ENCODE data around the gene HSD17B12.

DNA sequence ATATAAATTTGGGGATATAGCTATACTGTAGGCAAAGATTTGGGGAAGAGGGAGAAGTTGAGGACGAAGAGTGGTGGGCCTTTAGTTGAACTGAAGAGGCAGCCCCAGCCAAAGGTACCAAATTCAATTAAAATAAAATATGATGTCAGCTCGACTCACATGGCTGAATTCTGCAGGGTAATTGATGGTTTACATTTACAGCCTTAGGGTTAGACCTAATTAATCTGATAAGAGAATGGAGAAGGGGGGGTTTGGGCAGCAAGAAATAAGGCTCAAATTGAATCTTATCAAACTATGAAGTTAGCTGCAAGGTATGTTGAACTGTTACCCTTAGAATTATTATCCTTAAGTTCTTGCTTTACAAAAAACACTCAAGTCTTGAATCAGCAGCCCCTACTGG, 3.6 kb upstream of the HSD17B12 start:
- TF ChIP-seq POLR2A (IDR thresholded peaks at IDR 0.05; ENCODE audit: low read depth) = no peak
- TF ChIP-seq, protein P1, sequence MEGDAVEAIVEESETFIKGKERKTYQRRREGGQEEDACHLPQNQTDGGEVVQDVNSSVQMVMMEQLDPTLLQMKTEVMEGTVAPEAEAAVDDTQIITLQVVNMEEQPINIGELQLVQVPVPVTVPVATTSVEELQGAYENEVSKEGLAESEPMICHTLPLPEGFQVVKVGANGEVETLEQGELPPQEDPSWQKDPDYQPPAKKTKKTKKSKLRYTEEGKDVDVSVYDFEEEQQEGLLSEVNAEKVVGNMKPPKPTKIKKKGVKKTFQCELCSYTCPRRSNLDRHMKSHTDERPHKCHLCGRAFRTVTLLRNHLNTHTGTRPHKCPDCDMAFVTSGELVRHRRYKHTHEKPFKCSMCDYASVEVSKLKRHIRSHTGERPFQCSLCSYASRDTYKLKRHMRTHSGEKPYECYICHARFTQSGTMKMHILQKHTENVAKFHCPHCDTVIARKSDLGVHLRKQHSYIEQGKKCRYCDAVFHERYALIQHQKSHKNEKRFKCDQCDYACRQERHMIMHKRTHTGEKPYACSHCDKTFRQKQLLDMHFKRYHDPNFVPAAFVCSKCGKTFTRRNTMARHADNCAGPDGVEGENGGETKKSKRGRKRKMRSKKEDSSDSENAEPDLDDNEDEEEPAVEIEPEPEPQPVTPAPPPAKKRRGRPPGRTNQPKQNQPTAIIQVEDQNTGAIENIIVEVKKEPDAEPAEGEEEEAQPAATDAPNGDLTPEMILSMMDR (IDR thresholded peaks at IDR 0.05) = no peak
